ENCODE data around the gene ANKRD16.
A peak's percentile ranks its signal among the peaks of the same experiment; 100 is the strongest.
"Not testable (repeated sequence)": the region's sequence is repeated elsewhere in the genome, so short reads cannot be mapped to it uniquely, and the experiment has no call there.

ANKRD16 gene

GRCh38 chr10:5871596-5871995 is 18.1 kb downstream of the ANKRD16 start:
- DNase-seq: no peak

GRCh38 chr10:5869156-5869555 is 20.5 kb downstream of the ANKRD16 start:
- DNase-seq: no peak

- DNase-seq: not testable (repeated sequence)
These were observed 21.3 kb downstream of the ANKRD16 start for GRCh38 chr10:5868383-5868782.

- DNase-seq: peak in 1 of 2 experiments; percentile 12
These were observed 22.5 kb downstream of the ANKRD16 start for GRCh38 chr10:5867091-5867615.

GRCh38 chr10:5866451-5867081 is 23.1 kb downstream of the ANKRD16 start:
- peak; percentile 45 to 54 for DNase-seq

- not testable (repeated sequence) for DNase-seq
These were observed 26.6 kb downstream of the ANKRD16 start for GRCh38 chr10:5862981-5863685.

- no peak for DNase-seq
These were observed 27.2 kb downstream of the ANKRD16 start for GRCh38 chr10:5862360-5862961.

GRCh38 chr10:5860066-5860465 is 29.6 kb downstream of the ANKRD16 start:
- no peak for DNase-seq

- no peak for DNase-seq
These were observed 30.9 kb downstream of the ANKRD16 start for GRCh38 chr10:5858811-5859210.

GRCh38 chr10:5856701-5857004 is 33.0 kb downstream of the ANKRD16 start:
- no peak for DNase-seq

- DNase-seq: no peak
These were observed 33.6 kb downstream of the ANKRD16 start for GRCh38 chr10:5855979-5856700.

GRCh38 chr10:5854131-5854475 is 35.6 kb downstream of the ANKRD16 start:
- no peak for DNase-seq

- DNase-seq: not testable (repeated sequence)
These were observed 43.0 kb downstream of the ANKRD16 start for GRCh38 chr10:5846667-5847066.

GRCh38 chr10:5844345-5845055 is 45.2 kb downstream of the ANKRD16 start:
- no peak for DNase-seq

GRCh38 chr10:5843686-5844344 is 45.9 kb downstream of the ANKRD16 start:
- DNase-seq: no peak

- DNase-seq: no peak
These were observed 47.7 kb downstream of the ANKRD16 start for GRCh38 chr10:5841965-5842364.

- no peak for DNase-seq
These were observed 49.1 kb downstream of the ANKRD16 start for GRCh38 chr10:5840314-5841307.

- DNase-seq: not testable (repeated sequence)
These were observed 53.5 kb downstream of the ANKRD16 start for GRCh38 chr10:5836181-5836580.

- no peak for DNase-seq
These were observed 54.1 kb downstream of the ANKRD16 start for GRCh38 chr10:5835446-5836095.

GRCh38 chr10:5833814-5834213 is 55.9 kb downstream of the ANKRD16 start:
- DNase-seq: no peak
